Suprapubic skin (tissue), 3 donors: ENCODE results near the gene SECISBP2.

Experiments
- CTCF ChIP-seq, 2 donors: fragments of 200-600 bp in 1 of 2; fragments of 450-650 bp in 1 of 2; sonication (generic) in 1 of 2; IDR thresholded peaks; one replicate each; pipeline ENCODE4 v1.5.1; 2016 to 2019; ENCODE audit warnings: antibody characterized with exemption in 2 of 2, mild to moderate bottlenecking in 1 of 2, moderate library complexity in 1 of 2
- POLR2A ChIP-seq, 2 donors: fragments of 450-650 bp; IDR thresholded peaks; one replicate each; pipeline ENCODE4 v1.6.1; 2017; ENCODE audit warnings: antibody characterized with exemption in 2 of 2, mild to moderate bottlenecking in 2 of 2, moderate library complexity in 2 of 2

GRCh38 chr9:89349607-89350006 is 31.3 kb downstream of the SECISBP2 start:
- TF ChIP-seq CTCF (IDR thresholded peaks at IDR 0.05) (no peak), POLR2A (IDR thresholded peaks at IDR 0.05) (no peak)
